Measurements from ENCODE around the gene ZDBF2. TPM values are rescaled to one million over a fixed set of nuclear protein-coding genes. Genes with fewer than 3 reads are reported as not detected.
"Not testable (repeated sequence)": the region's sequence is repeated elsewhere in the genome, so short reads cannot be mapped to it uniquely, and the experiment has no call there.

The ZDBF2 gene
- total RNA-seq, 1 donor from 2014 or later = 9.3 TPM

GRCh38 chr2:206266130-206267125 is 8.0 kb upstream of the ZDBF2 start:
- H3K36me3 Mint-ChIP-seq (ENCODE audit: low read depth) = peaks cover 2% of the 10 kb centered on the region
- H3K4me3 Mint-ChIP-seq = no peak overlapping the region
- intact Hi-C loops (cut with micrococcal nuclease) = no loop called here
- no peaks in the 10 kb centered on the region for H3K9me3 Mint-ChIP-seq
- H3K27ac Mint-ChIP-seq = no peak overlapping the region
- no peak for DNase-seq (ENCODE audit: low spot score)
- H3K27me3 Mint-ChIP-seq (ENCODE audit: insufficient read depth) = peaks cover 68% of the 10 kb centered on the region
- no peaks in the 10 kb centered on the region for H3K4me1 Mint-ChIP-seq (ENCODE audit: low read depth)

- DNase-seq (ENCODE audit: low spot score) = no peak
- H3K4me3 Mint-ChIP-seq = no peak overlapping the region
- H3K9me3 Mint-ChIP-seq = no peaks in the 10 kb centered on the region
- peaks cover 2% of the 10 kb centered on the region for H3K36me3 Mint-ChIP-seq (ENCODE audit: low read depth)
- intact Hi-C loops (cut with micrococcal nuclease) = no loop called here
- peaks cover 71% of the 10 kb centered on the region for H3K27me3 Mint-ChIP-seq (ENCODE audit: insufficient read depth)
- H3K27ac Mint-ChIP-seq = no peak overlapping the region
- no peaks in the 10 kb centered on the region for H3K4me1 Mint-ChIP-seq (ENCODE audit: low read depth)
Measured at GRCh38 chr2:206267567-206267966, 6.9 kb upstream of the ZDBF2 start.

GRCh38 chr2:206271065-206271464 is 3.4 kb upstream of the ZDBF2 start:
- Mint-ChIP-seq H3K9me3 (no peaks in the 10 kb centered on the region), H3K4me1 (ENCODE audit: low read depth) (peaks cover 16% of the 10 kb centered on the region), H3K27ac (no peak overlapping the region), H3K36me3 (ENCODE audit: low read depth) (no peaks in the 10 kb centered on the region), H3K4me3 (no peak overlapping the region), H3K27me3 (ENCODE audit: insufficient read depth) (peaks cover 62% of the 10 kb centered on the region)
- DNase-seq (ENCODE audit: low spot score) = no peak
- intact Hi-C loops (cut with micrococcal nuclease) = loop anchor here (5.0 kb wide), 1 partner anchor 171 kb away; the partner anchor contains the start of gene ADAM23

GRCh38 chr2:206273905-206274304 is 558 bp upstream of the ZDBF2 start:
- Mint-ChIP-seq H3K4me1 (ENCODE audit: low read depth) (peaks cover 27% of the 10 kb centered on the region), H3K9me3 (no peaks in the 10 kb centered on the region), H3K27ac (peak overlapping the region; percentile 84), H3K36me3 (ENCODE audit: low read depth) (no peaks in the 10 kb centered on the region), H3K4me3 (peak overlapping the region; percentile 87), H3K27me3 (ENCODE audit: insufficient read depth) (peaks cover 50% of the 10 kb centered on the region)
- no peak for DNase-seq (ENCODE audit: low spot score)
- intact Hi-C loops (cut with micrococcal nuclease) = loop anchor here (2.0 to 5.0 kb wide), 3 partner anchors 168 to 1351 kb away; partner anchors contain the start of genes ADAM23, INO80D and METTL21A

- H3K9me3 Mint-ChIP-seq = no peaks in the 10 kb centered on the region
- H3K4me1 Mint-ChIP-seq (ENCODE audit: low read depth) = peaks cover 27% of the 10 kb centered on the region
- no peaks in the 10 kb centered on the region for H3K36me3 Mint-ChIP-seq (ENCODE audit: low read depth)
- peak overlapping the region; percentile 85 for H3K27ac Mint-ChIP-seq
- H3K4me3 Mint-ChIP-seq = peak overlapping the region; percentile 87
- DNase-seq (ENCODE audit: low spot score) = peak; percentile 16
- peaks cover 42% of the 10 kb centered on the region for H3K27me3 Mint-ChIP-seq (ENCODE audit: insufficient read depth)
- intact Hi-C loops (cut with micrococcal nuclease) = loop anchor here (1.0 to 2.0 kb wide), 3 partner anchors 116 to 1349 kb away; partner anchors contain the start of genes EEF1B2, INO80D, METTL21A and NDUFS1
Measured at GRCh38 chr2:206275312-206276055, 1.0 kb downstream of the ZDBF2 start.

- no peaks in the 10 kb centered on the region for H3K36me3 Mint-ChIP-seq (ENCODE audit: low read depth)
- intact Hi-C loops (cut with micrococcal nuclease) = no loop called here
- DNase-seq (ENCODE audit: low spot score) = no peak
- H3K27me3 Mint-ChIP-seq (ENCODE audit: insufficient read depth) = peaks cover 37% of the 10 kb centered on the region
- H3K9me3 Mint-ChIP-seq = no peaks in the 10 kb centered on the region
- peak overlapping the region; percentile 87 for H3K4me3 Mint-ChIP-seq
- peaks cover 27% of the 10 kb centered on the region for H3K4me1 Mint-ChIP-seq (ENCODE audit: low read depth)
- peak overlapping the region; percentile 85 for H3K27ac Mint-ChIP-seq
Measured at GRCh38 chr2:206276169-206276942, 1.9 kb downstream of the ZDBF2 start.

GRCh38 chr2:206277503-206277902 is 3.0 kb downstream of the ZDBF2 start:
- peaks cover 27% of the 10 kb centered on the region for H3K4me1 Mint-ChIP-seq (ENCODE audit: low read depth)
- no peak overlapping the region for H3K4me3 Mint-ChIP-seq

GRCh38 chr2:206282746-206283145 is 8.3 kb downstream of the ZDBF2 start:
- DNase-seq (ENCODE audit: low spot score) = no peak
- Mint-ChIP-seq H3K27me3 (ENCODE audit: insufficient read depth) (peaks cover 3% of the 10 kb centered on the region), H3K27ac (no peak overlapping the region), H3K9me3 (peaks cover 15% of the 10 kb centered on the region), H3K4me1 (ENCODE audit: low read depth) (peaks cover 2% of the 10 kb centered on the region), H3K4me3 (no peak overlapping the region), H3K36me3 (ENCODE audit: low read depth) (peaks cover 32% of the 10 kb centered on the region)
- intact Hi-C loops (cut with micrococcal nuclease) = no loop called here

More at GRCh38 chr2:206277503-206277902, 3.0 kb downstream of the ZDBF2 start:
- H3K27ac Mint-ChIP-seq = no peak overlapping the region
- no peaks in the 10 kb centered on the region for H3K9me3 Mint-ChIP-seq
- H3K27me3 Mint-ChIP-seq (ENCODE audit: insufficient read depth) = peaks cover 32% of the 10 kb centered on the region
- intact Hi-C loops (cut with micrococcal nuclease) = no loop called here
- no peak for DNase-seq (ENCODE audit: low spot score)
- H3K36me3 Mint-ChIP-seq (ENCODE audit: low read depth) = peaks cover 2% of the 10 kb centered on the region

- Mint-ChIP-seq H3K4me1 (ENCODE audit: low read depth) (no peaks in the 10 kb centered on the region), H3K36me3 (ENCODE audit: low read depth) (peaks cover 58% of the 10 kb centered on the region), H3K27me3 (ENCODE audit: insufficient read depth) (no peaks in the 10 kb centered on the region), H3K9me3 (peaks cover 19% of the 10 kb centered on the region), H3K27ac (no peak overlapping the region), H3K4me3 (no peak overlapping the region)
- intact Hi-C loops (cut with micrococcal nuclease) = no loop called here
- DNase-seq (ENCODE audit: low spot score) = no peak
Measured at GRCh38 chr2:206287197-206287596, 12.7 kb downstream of the ZDBF2 start.

GRCh38 chr2:206289391-206289790 is 14.9 kb downstream of the ZDBF2 start:
- no peak for DNase-seq (ENCODE audit: low spot score)
- Mint-ChIP-seq H3K27me3 (ENCODE audit: insufficient read depth) (no peaks in the 10 kb centered on the region), H3K9me3 (peaks cover 19% of the 10 kb centered on the region), H3K36me3 (ENCODE audit: low read depth) (peaks cover 49% of the 10 kb centered on the region), H3K27ac (no peak overlapping the region), H3K4me1 (ENCODE audit: low read depth) (no peaks in the 10 kb centered on the region), H3K4me3 (no peak overlapping the region)
- intact Hi-C loops (cut with micrococcal nuclease) = no loop called here

GRCh38 chr2:206296128-206296527 is 21.7 kb downstream of the ZDBF2 start:
- Mint-ChIP-seq H3K36me3 (ENCODE audit: low read depth) (peaks cover 13% of the 10 kb centered on the region), H3K27me3 (ENCODE audit: insufficient read depth) (no peaks in the 10 kb centered on the region), H3K27ac (no peak overlapping the region), H3K4me1 (ENCODE audit: low read depth) (no peaks in the 10 kb centered on the region), H3K4me3 (no peak overlapping the region), H3K9me3 (no peaks in the 10 kb centered on the region)
- intact Hi-C loops (cut with micrococcal nuclease) = no loop called here
- no peak for DNase-seq (ENCODE audit: low spot score)

- H3K4me3 Mint-ChIP-seq; H3K36me3 Mint-ChIP-seq (ENCODE audit: low read depth); H3K27me3 Mint-ChIP-seq (ENCODE audit: insufficient read depth); H3K9me3 Mint-ChIP-seq; H3K27ac Mint-ChIP-seq; intact Hi-C loops (cut with micrococcal nuclease); H3K4me1 Mint-ChIP-seq (ENCODE audit: low read depth); DNase-seq (ENCODE audit: low spot score): not testable (repeated sequence)
Measured at GRCh38 chr2:206299608-206300007, 25.1 kb downstream of the ZDBF2 start.

Measured in activated T-helper 1 cell treated with anti-CD3 and anti-CD28 coated beads, Interleukin-12 subunit alpha, Interleukin-12 subunit beta, Interleukin-2, Interleukin-4 antibody, amounts not matched to agents 30 ng/mL and 10 ng/mL and 1 ng/mL, durations not matched to agents 14 hours and 24 hours and 36 hours (primary cell).